Kidney (tissue), 14 donors: Measurements from ENCODE around the gene MAD1L1. TPM values are rescaled to one million over a fixed set of nuclear protein-coding genes. Genes with fewer than 3 reads are reported as not detected.

Experiments used
- DNase-seq, 5 donors: peaks; one replicate each; pipeline ENCODE4 v3.0.0-alpha.2; 2013 to 2020
- FAIRE-seq: peaks from 2 replicates; lab custom pipeline; 2012; peaks lifted over from hg19 to GRCh38; lab: Jason Lieb, UNC
- H3K27ac ChIP-seq, 2 donors: one replicate each; pipeline ENCODE4 v1.7.0; 2013; ENCODE audit warnings: low read depth in 2 of 2, low read length in 2 of 2, inconsistent platforms in 1 of 2
- H3K27me3 ChIP-seq: one replicate; pipeline ENCODE4 v1.7.1; 2013; ENCODE audit warnings: low read length, inconsistent platforms; ENCODE audit not compliant: control insufficient read depth, insufficient read depth
- H3K36me3 ChIP-seq, 3 donors: one replicate each; pipeline versions ENCODE4 v1.7.0 to v1.7.1; 2013; ENCODE audit warnings: low read length in 3 of 3, control low read depth in 1 of 3, inconsistent platforms in 1 of 3; ENCODE audit not compliant: insufficient read depth in 3 of 3, control insufficient read depth in 2 of 3
- H3K4me1 ChIP-seq, 3 donors: one replicate each; pipeline versions ENCODE4 v1.7.0 to v1.7.1; 2013; ENCODE audit warnings: low read length in 3 of 3, inconsistent platforms in 1 of 3, low read depth in 1 of 3; ENCODE audit not compliant: control insufficient read depth in 2 of 3, insufficient read depth in 2 of 3
- H3K4me3 ChIP-seq, 3 donors: one replicate each; pipeline versions ENCODE4 v1.7.0 to v1.8.1; 2013; ENCODE audit warnings: low read length in 3 of 3, control low read depth in 1 of 3, inconsistent platforms in 1 of 3
- H3K9ac ChIP-seq, 3 donors: one replicate each; pipeline versions ENCODE4 v1.7.0 to v1.7.1; 2013; ENCODE audit warnings: low read length in 3 of 3, control low read depth in 1 of 3, inconsistent platforms in 1 of 3
- H3K9me3 ChIP-seq, 3 donors: one replicate each; pipeline versions ENCODE4 v1.7.0 to v1.7.1; 2013; ENCODE audit warnings: low read length in 3 of 3, control low read depth in 1 of 3, inconsistent platforms in 1 of 3; ENCODE audit not compliant: control insufficient read depth in 2 of 3, insufficient read depth in 1 of 3
- intact Hi-C: fragments of 100-400 bp; cut with DNase I; formaldehyde crosslinking; loops from one replicate; pipeline ENCODE4 v1.11.1; 2022
- polyA plus RNA-seq: library from polyadenylated mRNA; stranded (reverse); fragments of 350-450 nt; fragmentation: Illumina TruSeq; extraction: RNeasy Lipid Tissue Mini Kit (QIAGEN cat#74804); gene quantifications from one replicate; pipeline ENCODE4 v1.2.3, GENCODE V29; 2014; ENCODE audit warnings: low read depth, low replicate concordance; ENCODE audit not compliant: insufficient read depth
- total RNA-seq: library from RNA; stranded (reverse); fragmentation: NEBNext Ultra II Directional; extraction: Animal tissue kit (Norgen Biotek cat#: 25700); gene quantifications from one replicate; pipeline ENCODE4 v1.2.1, GENCODE V29; 2021
- TF ChIP-seq, protein P1 (sequence below): IDR thresholded peaks from 3 replicates; pipeline ENCODE4 v1.5.1; 2012; ENCODE audit warnings: mild to moderate bottlenecking, moderate library complexity, borderline replicate concordance; ENCODE audit not compliant: insufficient read depth; ENCODE audit errors: extremely low read depth
- donor health status: control.
- donor health status: control.
- donor health status: control.
- donor health status: control.
- donor health status: control.
- donor health status: DM: yes; HTN: yes; CAD: no.
- donor health status: Normal renal cell carcinoma (clear cell type).

MAD1L1 gene
- total and polyA plus RNA-seq, 2 donors from 2014 or later: 33.2 to 45.2 TPM

DNA sequence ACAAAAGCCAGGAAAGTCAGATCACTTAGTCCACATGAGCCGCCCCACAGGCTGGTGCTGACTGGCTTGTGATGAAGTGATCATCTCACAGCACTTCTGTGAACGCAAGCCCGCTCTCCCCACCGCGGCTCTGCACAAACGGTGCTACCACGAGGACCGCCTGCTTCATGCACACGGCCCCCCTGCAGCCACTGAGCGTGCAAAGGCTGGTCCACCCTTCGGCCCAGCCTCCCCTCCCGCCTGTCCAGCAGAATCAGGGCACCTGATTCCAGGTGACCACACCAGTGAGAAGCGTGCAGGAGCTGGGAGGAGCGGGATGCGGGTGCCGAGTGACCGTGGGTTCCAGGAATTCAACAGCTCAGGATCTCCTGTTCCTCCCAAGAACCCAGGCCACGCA is 32.2 kb downstream of the MAD1L1 start:
- FAIRE-seq: no peak
- H3K9me3 ChIP-seq: peaks cover 0 to 2% (median 0%) of the 10 kb centered on the region in 3 donors
- no peaks in the 10 kb centered on the region for H3K27me3 ChIP-seq
- peak in 1 of 5 donors; percentile 22 for DNase-seq
- H3K9ac ChIP-seq: no peak overlapping the region
- intact Hi-C loops: loop anchor here (10.0 kb wide), 1 partner anchor 616 kb away; no protein-coding TSS in a partner anchor
- H3K4me1 ChIP-seq: peaks cover 0 to 3% (median 0%) of the 10 kb centered on the region in 3 donors
- H3K4me3 ChIP-seq: no peak overlapping the region
- TF ChIP-seq, protein P1, sequence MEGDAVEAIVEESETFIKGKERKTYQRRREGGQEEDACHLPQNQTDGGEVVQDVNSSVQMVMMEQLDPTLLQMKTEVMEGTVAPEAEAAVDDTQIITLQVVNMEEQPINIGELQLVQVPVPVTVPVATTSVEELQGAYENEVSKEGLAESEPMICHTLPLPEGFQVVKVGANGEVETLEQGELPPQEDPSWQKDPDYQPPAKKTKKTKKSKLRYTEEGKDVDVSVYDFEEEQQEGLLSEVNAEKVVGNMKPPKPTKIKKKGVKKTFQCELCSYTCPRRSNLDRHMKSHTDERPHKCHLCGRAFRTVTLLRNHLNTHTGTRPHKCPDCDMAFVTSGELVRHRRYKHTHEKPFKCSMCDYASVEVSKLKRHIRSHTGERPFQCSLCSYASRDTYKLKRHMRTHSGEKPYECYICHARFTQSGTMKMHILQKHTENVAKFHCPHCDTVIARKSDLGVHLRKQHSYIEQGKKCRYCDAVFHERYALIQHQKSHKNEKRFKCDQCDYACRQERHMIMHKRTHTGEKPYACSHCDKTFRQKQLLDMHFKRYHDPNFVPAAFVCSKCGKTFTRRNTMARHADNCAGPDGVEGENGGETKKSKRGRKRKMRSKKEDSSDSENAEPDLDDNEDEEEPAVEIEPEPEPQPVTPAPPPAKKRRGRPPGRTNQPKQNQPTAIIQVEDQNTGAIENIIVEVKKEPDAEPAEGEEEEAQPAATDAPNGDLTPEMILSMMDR: no peak
- H3K36me3 ChIP-seq: no peaks in the 10 kb centered on the region
- no peak overlapping the region for H3K27ac ChIP-seq

DNA sequence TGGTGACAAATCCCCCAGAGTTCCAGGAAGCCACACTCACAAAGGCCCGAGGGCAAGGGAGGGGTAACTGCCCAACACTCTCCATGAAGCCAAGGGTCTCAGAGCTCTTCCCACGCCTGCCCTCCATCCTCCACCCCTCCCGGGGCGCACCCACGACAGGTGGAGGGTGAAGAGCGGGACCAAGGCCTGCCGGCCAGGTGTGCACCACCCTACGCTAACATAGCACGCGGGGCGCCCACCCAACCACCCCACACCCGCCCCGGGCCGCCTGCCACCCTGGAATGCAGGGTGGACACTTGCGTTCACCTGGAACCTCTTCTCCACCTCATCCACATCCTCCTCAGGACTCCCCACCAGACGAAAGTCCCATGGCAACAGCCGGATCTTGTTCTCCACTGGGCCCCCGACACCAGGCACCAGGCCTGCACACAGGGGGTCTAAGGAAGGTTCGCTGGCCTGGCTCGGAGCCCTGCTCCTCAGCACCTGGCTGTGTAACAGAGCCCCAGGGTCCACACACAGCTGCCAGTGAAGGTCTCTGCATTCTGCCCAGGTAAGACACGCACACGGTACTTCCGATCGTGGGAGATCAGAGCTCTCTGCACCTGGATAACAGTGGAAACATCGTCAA is 32.7 kb downstream of the MAD1L1 start:
- peak in 1 of 5 donors; percentile 28 for DNase-seq
- no peak for FAIRE-seq
- intact Hi-C loops: loop anchor here (10.0 kb wide), 1 partner anchor 615 kb away; no protein-coding TSS in a partner anchor

DNA sequence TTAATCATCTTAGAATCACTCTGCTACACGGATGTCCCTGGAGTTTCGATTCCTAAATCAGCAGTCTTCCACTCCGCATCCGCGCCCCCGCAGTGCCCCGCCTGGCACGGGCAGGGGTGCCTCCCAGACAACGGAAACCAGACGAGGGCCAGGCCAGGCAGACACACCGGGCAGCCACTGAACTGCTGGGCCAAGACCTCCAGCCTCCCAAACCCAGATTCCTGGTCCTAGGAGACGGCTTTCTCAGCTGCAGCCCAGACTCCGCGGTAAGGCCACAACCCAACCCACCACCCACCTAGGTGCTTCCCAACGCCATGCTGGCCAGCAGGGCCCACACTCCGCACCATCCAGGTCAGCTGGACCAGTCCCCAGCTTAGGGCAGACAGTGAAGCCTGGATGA is 33.2 kb downstream of the MAD1L1 start:
- Histone ChIP-seq H3K4me1 (no peaks in the 10 kb centered on the region), H3K9ac (no peak overlapping the region), H3K4me3 (no peak overlapping the region), H3K27ac (no peak overlapping the region), H3K9me3 (peaks cover 0 to 8% (median 0%) of the 10 kb centered on the region in 3 donors), H3K27me3 (no peaks in the 10 kb centered on the region), H3K36me3 (no peaks in the 10 kb centered on the region)
- TF ChIP-seq, protein P1: no peak
- intact Hi-C loops: no loop called here
- FAIRE-seq (no peak), DNase-seq (no peak)

More for the DNA sequence above, 32.7 kb downstream of the MAD1L1 start:
- Histone ChIP-seq H3K27me3 (no peaks in the 10 kb centered on the region), H3K4me1 (peaks cover 0 to under 1% (median 0%) of the 10 kb centered on the region in 3 donors), H3K4me3 (no peak overlapping the region), H3K9me3 (peaks cover 0 to 7% (median 0%) of the 10 kb centered on the region in 3 donors), H3K9ac (no peak overlapping the region), H3K27ac (no peak overlapping the region), H3K36me3 (no peaks in the 10 kb centered on the region)
- TF ChIP-seq, protein P1: no peak
